ENCODE results near the gene RNU4-1.

DNA sequence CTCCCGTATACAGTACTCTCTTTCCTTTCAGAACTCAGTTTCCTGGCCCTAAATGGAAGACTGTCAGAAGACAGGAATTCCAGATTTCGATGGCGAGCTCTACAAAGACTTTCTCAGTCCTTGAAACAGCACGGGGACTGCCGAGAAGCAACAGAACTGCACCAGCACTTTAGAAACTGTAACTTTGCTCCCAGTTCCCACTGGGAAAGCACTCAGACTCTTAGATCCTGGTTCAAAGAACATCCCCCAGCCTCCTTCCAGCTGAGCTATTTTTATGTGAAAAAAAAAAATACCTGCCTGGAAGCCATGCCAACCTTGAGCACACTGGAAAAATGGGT, 29.3 kb downstream of the RNU4-1 start:
- TF ChIP-seq CTCF (IDR thresholded peaks at IDR 0.05; ENCODE audit: low read depth, low read length, poor library complexity, severe bottlenecking) (no peak), EZH2phosphoT487 (IDR thresholded peaks at IDR 0.05; ENCODE audit: borderline replicate concordance, low read length) (no peak)

Data from DOHH2 (cell line).